Measurements from ENCODE around the gene AIFM3.
"Not testable (repeated sequence)": the region's sequence is repeated elsewhere in the genome, so short reads cannot be mapped to it uniquely, and the experiment has no call there.

DNA sequence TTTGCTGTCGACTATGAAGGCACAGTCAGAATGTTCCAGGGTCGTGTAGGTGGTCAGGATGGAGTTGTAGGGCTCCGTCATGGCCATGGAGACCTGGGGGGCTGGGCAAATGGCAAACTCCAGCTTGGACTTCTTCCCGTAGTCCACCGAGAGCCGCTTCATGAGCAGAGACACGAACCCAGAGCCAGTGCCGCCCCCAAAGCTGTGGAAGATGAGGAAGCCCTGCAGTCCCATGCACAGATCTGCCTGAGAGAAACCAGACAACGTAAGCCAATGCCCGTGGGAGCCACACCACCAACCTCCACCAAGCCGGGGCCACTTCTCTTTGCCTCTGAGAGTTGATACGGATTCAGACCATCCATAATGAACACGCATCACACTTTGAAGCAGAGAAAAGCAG, 42.2 kb downstream of the AIFM3 start:
- TF ChIP-seq EZH2 (IDR thresholded peaks at IDR 0.05); POLR2AphosphoS5 (IDR thresholded peaks at IDR 0.05; ENCODE audit: borderline replicate concordance, low read depth, low read length); FOXP2 (optimal IDR thresholded peaks at IDR 0.05; ENCODE audit: control extremely low read depth, extremely low read length, insufficient read depth): not testable (repeated sequence)
